Measurements from ENCODE around the gene PTPN14.

Gene PTPN14

DNA sequence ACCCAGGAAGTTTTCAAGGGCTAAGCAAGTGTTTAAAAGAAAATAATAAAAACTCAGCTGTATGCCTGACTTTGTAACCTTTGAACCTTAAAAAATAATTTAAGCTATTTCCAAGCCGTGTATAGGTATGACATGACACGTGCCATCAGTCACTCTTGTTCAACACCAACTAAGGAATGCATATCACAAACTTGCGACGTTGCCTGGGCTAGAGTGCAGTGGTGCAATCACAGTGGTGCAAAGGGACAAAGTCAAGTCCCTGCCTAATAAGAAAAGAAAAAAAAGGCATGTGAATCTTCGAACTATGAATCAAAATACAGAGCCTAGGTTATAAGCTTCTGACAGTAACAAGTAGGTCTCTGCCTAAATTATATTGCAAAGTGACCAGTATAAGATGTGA lies 191.3 kb downstream of the PTPN14 start:
- no peak for DNase-seq

DNA sequence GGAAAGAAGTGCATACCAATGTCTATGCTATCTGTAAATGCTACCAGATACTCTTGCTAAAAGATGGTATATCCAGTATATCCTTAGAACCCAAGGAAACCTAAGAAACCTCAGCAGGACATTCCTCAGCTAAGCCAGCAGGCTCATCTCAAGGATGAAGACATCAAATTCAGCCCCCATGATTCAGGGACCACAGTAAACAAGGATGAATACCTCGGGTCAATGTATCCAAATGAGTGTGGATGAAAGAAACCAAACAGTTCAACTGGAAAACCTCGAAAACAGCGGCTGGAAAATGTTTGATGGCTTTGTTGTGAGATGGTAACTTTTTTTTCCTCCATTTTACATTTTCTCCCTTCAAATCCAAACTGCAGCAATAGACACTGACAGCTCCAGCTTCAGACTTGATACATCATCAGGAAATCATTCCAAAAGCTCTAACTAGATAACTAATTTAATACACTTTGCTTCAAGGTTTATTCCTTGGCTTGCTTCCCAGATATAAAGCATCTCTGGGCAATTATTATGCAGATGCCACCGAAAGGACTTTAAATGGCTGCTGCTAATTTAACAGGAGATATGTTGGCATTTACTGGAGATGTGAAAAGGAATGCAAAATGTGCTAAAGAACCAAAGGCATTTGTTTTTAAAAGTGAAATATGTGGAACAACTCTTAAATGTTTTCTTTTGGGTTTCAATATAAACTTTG lies 196.8 kb downstream of the PTPN14 start:
- no peak for DNase-seq

GRCh38 chr1:214352838-214353237 lies 198.6 kb downstream of the PTPN14 start:
- DNase-seq, result no peak

- DNase-seq, result no peak
Observed at GRCh38 chr1:214351551-214352277, 199.7 kb downstream of the PTPN14 start.

- DNase-seq, result no peak
Observed at GRCh38 chr1:214349781-214350180, 201.6 kb downstream of the PTPN14 start.

DNA sequence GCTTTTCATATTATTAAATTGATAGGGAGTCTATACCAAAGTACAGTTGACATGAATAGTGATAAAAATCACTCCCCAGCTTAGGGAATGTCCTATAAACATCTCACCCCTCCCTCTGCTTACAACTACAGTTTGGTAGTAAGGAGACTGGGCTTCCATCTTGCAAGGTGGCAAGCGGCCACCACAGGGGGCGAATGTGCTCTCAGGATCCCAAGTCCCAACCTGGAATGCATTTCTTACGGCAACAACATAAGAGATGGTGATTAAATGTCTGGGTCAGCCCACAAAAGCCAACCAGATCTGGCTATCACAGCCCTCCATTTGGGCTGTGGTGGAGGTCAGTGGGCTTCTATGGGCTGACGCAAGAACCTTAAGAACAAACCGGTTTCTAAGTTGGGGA lies 202.4 kb downstream of the PTPN14 start:
- DNase-seq, result no peak

- no peak for DNase-seq
Observed at GRCh38 chr1:214344897-214345296, 206.5 kb downstream of the PTPN14 start.

DNA sequence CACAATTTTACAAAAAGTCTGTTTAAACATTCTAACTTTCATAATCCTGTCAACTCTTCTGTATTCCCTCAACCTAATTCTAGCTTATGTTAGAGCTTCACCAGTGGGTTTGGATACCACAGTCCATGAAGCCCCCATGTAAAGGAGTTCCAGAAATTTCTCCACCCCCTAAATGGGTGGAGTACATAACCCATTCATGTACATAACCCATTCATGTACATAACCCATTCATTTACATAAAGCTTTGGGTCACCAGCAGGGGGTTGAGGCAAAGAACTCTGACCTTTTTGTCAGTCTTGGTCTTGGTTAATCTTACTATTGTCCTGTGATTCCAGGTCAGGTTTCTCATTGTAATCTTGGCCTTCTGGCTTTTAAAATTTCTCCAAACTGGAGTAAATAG lies 208.9 kb downstream of the PTPN14 start:
- DNase-seq, result no peak

GRCh38 chr1:214341932-214342331 lies 209.5 kb downstream of the PTPN14 start:
- no peak for DNase-seq

DNA sequence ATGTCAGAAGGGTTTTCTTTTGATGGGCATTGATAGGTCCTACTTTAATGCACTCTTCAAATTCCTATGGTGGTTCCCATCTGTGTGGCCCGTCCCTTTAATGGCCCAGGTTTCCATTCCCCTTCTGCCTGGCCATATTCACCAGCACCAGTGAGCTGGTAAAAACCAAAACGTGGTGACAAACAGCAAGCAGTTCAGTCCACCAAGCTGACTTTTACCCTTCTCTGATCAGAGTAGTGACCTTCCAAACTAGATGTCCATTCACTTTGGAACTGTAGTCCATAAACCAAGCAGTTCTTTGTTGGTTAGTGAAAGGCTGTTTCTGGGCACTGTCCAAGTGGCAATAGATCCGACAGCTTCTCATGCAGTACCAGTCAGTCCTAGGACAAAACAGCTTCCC lies 209.9 kb downstream of the PTPN14 start:
- DNase-seq, result no peak

- no peak for DNase-seq
Observed at GRCh38 chr1:214338212-214338611, 213.2 kb downstream of the PTPN14 start.

DNA sequence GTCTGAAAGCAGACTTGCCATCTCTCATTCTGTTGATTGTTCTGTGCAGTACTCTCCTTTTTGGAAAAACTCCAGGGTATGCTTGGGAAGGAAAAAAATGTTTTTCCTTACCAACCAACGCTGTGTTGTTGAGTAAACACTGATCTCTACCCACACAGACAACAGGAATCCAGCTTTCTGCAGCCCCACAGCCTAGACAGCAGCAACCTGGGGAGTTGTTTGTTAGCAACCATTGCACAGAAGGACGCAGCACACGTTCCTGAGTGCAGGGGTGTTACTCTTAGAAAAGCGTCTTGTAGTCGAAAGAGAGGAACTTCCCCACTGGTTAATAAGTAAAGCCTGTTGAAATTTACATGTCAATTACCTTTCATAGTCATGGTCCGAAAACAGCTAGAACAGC lies 213.9 kb downstream of the PTPN14 start:
- no peak for DNase-seq

- DNase-seq, result no peak
Observed at GRCh38 chr1:214337015-214337414, 214.4 kb downstream of the PTPN14 start.

- no peak for DNase-seq
Observed at GRCh38 chr1:214335567-214335966, 215.8 kb downstream of the PTPN14 start.

DNA sequence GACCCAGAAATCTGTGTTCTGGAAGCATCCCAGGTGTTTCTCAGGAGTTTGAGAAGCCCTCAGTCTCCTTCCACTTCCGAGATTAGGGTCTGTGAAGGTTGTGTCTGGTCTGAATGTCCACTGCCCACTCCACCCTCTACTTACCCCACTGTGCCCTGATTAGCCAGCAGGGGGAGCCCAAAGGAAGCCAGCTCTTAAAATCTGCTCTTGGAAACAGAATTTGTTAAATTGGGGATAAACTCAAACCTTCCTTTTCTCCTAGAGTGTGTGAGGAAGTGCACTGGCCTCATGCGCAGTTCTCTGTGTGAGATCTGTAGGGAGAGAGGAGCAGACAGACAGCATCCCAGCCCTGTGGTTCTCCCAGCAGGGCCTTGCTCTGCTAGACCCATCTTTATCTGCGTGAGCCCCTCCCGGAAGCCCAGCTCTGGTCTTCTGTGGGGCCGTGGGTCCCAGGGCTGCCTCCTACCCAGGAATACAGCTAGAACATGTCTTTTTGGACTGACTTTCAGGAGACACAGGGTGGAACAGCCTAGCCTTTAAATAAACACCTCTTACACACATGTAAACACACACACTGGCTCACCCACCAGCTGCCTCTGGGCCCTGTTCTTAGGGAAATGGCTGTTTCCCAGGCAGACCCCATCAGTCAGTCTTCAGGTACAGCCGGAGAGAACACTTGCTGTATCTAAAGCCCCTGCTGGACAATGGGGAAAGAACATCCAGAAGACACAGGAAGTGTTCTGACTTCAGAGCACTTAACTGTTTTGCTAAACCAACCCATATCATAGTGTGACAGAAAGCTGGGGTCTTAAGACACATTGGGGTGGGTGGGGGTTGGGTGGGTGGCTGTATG lies 218.2 kb downstream of the PTPN14 start:
- no peak for DNase-seq

GRCh38 chr1:214331827-214332423 lies 219.5 kb downstream of the PTPN14 start:
- DNase-seq, result no peak

- DNase-seq, result no peak
Observed at GRCh38 chr1:214331180-214331579, 220.2 kb downstream of the PTPN14 start.

DNA sequence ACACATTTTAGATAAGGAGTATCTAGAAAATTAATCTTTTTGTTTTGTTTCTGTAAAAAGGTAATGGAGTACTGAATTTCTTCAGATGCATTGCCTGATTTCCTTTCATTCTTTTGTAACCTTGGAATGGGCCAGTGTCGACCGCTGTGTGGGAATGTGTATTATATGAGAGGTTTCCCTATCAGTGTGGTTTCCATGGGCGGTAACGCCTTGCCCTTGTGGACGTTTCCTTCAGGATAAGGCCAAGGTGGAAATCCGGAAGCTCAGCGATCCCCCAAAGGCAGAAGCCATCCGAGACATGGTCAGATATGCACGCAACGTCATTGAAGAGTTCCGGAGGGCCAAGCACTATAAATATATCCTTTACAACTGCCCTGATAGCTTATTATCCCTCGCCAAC lies 220.7 kb downstream of the PTPN14 start:
- no peak for DNase-seq

GRCh38 chr1:214330222-214330621 lies 221.2 kb downstream of the PTPN14 start:
- no peak for DNase-seq

DNA sequence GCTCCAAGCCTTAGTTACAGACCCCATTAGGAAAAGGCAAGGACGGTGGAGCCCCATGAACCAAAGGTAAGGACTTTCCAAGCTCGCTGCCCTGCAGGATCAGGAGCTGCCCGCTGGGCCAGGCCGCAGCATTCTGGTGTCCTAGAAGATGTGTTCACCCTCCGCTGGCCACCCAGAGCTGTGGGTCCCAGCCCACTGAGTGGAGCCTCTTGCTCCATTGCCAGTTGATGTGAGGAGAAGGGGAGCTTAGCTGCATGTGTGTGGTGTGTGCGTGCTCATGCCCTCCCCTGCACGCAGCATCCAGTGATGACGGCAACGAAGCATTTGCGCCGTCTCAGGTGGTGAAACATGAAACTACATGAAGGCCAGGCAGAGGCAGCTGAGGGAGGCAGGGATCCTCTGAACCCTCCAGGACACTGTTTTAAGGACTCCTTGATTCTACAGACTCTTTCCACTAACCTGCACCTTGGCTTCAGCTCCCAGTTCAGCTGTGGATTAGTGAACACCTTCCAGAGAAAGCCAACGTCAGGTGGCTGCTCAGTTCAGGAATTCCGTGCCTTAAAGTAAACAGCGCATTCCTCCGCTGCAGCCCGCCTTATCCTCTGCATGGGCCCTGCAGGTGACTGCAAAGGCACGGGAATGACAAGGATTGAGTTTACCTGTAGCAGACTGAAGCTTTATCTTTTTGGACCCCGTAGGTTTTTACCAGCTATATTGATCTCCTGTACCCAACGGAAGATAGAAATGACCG lies 221.8 kb downstream of the PTPN14 start:
- DNase-seq, result no peak

GRCh38 chr1:214328770-214329469 lies 222.5 kb downstream of the PTPN14 start:
- peak; percentile 49 to 60 for DNase-seq

DNA sequence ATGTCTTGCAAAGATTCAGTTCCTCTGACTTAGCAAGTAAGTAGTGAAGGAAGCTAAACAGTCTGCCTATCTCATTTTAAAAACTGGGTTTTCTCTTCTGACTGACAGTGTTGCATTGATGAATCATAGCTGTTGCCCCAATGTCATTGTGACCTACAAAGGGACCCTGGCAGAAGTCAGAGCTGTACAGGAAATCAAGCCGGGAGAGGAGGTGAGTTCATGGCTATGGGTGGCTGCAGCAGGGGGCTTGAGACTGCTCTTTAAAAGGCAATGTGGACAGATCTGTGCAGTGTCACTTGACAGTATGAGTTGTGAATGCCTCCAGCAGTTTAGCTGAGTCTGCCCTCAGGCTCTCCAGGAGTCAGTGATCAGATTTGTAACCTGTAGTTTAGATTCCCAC lies 223.9 kb downstream of the PTPN14 start:
- DNase-seq, result no peak
